Fibroblast of the aortic adventitia (primary cell): ENCODE results near the gene AMFR. TPM values are rescaled to one million over a fixed set of nuclear protein-coding genes. Genes with fewer than 3 reads are reported as not detected.

Experiments
- DNase-seq: peaks from one replicate; pipeline ENCODE4 v3.0.0-alpha.2; 2010; ENCODE audit warnings: low read depth
- H3K4me3 ChIP-seq: 2 replicates; pipeline ENCODE4 v1.5.1; 2011; ENCODE audit warnings: low read depth, mild to moderate bottlenecking, control low read depth, low read length, moderate library complexity
- CTCF ChIP-seq: IDR thresholded peaks from 2 replicates; pipeline ENCODE4 v1.5.1; 2011; ENCODE audit warnings: mild to moderate bottlenecking, low read length, control low read depth, inconsistent platforms; ENCODE audit not compliant: insufficient read depth
- total RNA-seq: library from RNA; depleted of rRNA; stranded (reverse); fragments of >200 nt; gene quantifications from 2 replicates; pipeline ENCODE4 v1.2.3, GENCODE V29; 2012; ENCODE audit warnings: low replicate concordance

Gene AMFR
- total RNA-seq, 1 donor, result 133 TPM

DNA sequence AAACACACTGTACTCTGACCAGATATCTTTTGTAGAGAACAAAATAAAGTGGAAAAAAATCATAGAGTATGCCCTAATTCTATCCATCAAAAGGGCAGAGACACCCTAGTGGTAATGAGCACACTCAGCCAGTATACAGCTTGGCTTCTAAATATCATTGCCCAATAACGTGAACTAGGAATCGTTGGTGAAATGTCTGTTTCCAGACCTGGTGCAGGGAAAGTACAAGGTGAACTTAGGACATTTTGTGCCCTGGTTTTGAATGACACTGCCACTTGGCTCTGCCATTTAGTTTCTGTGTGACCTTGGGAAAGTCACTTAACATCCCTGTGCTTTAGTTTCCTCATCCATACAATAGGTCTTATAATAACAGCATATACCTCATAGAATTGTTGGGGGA, 13.7 kb downstream of the AMFR start:
- no peak for TF ChIP-seq CTCF
- H3K4me3 ChIP-seq, result no peak overlapping the region
- DNase-seq, result no peak

GRCh38 chr16:56411123-56411522, 14.2 kb downstream of the AMFR start:
- no peak for TF ChIP-seq CTCF
- DNase-seq, result no peak
- no peak overlapping the region for H3K4me3 ChIP-seq

DNA sequence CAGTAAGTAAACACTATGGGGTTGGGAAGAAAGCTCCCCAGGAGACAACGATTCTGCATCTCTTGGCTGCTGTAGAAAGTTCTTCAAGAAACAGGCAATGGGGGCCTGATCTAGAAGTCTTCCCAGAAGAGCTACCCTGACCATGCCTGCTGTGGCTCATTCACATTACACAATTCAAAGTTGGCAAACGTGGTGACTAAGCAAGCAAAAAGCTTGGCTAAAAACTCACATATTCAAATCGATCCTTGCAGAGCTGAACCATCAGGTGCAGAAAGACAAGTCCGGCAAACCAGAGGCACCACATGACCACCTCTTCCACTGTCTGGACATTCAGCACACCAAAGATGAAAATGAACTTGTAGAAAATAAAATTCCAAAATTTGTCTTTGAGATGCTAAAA, 16.1 kb downstream of the AMFR start:
- DNase-seq, result peak; percentile 35
- no peak overlapping the region for H3K4me3 ChIP-seq
- TF ChIP-seq CTCF, result no peak

DNA sequence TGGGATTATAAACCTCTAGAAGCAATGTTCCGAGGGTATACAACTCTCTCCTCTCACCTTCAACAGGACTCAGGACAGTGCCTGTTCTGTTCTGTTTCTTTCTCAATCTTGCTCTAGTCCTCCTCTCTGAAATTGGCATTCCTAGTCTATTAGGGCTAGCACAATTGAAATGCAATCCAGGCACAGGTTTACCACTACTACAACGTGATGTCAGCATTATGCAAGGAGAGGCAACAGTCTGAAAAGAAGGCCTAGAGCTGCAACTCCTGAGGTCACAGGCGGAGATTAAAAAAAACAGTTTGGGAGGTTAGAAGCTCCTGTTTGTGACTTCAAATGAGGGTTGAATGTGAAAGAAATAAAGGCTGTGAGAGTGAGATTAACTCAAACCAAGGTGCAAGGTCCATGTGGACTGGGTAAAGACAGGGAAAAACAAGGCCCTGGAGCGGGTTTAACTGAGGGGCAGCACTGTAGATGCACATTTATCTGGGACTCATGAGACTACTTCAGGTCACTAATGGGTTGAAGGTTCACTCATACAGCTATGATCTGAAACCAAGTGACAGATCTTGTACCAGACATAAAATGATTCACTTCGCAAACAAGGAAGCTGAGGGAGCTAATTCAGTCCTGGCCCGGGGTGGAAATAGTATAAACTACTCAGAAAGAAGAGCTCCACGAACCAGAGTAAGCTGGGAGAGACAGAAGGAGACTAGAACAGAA, 16.8 kb downstream of the AMFR start:
- H3K4me3 ChIP-seq, result no peak overlapping the region
- TF ChIP-seq CTCF, result no peak
- DNase-seq, result no peak

DNA sequence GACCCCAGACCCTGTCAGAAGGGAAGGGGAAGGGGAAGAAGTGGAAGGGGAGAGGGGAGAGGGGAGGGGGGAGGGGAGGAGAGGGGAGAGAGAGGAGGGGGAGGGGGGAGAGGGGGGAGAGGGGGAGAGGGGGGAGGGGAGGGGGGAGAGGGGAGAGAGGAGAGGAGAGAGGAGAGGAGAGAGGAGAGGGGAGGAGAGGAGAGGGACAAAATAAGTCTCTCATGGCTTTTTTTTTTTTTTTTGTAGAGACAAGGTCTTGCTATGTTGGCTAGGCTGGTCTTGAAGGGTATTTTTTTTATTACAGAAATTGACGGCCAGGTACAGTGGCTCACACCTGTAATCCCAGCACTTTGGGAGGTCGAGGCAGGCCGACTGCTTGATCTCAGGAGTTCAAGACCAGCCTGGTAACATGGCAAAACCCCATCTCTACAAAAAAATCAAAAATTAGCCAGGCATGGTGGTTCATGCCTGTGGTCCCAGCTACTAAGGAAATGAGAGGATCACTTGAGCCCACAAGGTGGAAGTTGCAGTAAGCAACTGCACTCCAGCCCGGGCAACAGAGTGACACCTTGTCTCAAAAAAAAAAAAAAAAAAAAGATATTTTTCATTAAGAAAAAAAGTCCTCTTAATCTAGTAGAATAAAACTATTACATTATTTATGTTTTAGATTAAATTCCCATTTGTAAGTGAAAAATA, 19.2 kb downstream of the AMFR start:
- H3K4me3 ChIP-seq, result no peak overlapping the region
- no peak for TF ChIP-seq CTCF
- no peak for DNase-seq

DNA sequence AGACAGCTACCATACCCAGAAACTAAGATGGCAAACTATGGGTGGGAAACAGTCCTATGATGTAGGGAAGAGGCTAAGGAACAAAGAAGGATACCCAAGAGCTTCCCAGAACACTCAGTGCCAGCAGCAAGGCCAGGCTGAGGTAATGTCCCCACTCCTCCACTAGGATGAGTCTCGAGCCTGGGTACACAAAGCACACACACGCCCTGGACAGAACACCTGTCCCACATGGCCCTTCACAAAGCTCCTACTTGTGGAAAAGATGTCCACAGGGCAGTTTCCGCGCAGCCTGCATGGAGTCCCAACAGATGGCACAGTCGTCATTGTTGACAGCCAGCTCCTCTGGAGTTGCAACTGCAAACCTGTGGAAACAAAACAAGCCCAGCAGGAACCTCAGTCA, 23.9 kb downstream of the AMFR start:
- no peak overlapping the region for H3K4me3 ChIP-seq
- peak; percentile 33 for TF ChIP-seq CTCF
- no peak for DNase-seq
